K562 (cell line): ENCODE results near the gene RPL7L1.

Source experiments
- FOXK1 ChIP-seq: sonication (generic); formaldehyde crosslinking; IDR thresholded peaks from 2 replicates; pipeline ENCODE4 v1.8.0; 2022; ENCODE audit warnings: missing genetic modification reagents, mild to moderate bottlenecking, borderline replicate concordance
- SETDB1 ChIP-seq: IDR thresholded peaks from one replicate; pipeline ENCODE4 v1.6.1; 2012; ENCODE audit warnings: low read length, control low read depth, inconsistent platforms
- ZBTB33 ChIP-seq: sonication (generic); formaldehyde crosslinking; IDR thresholded peaks from 2 replicates; pipeline ENCODE4 v1.8.1; 2023; ENCODE audit warnings: mild to moderate bottlenecking, missing genetic modification reagents
- TF ChIP-seq, protein P1 (sequence below), 3 experiments: IDR thresholded peaks in 2 of 3; conservative IDR thresholded peaks in 1 of 3; 2 replicates each; pipeline ENCODE4 v1.5.1; 2011 to 2012; ENCODE audit warnings: low read length in 3 of 3, mild to moderate bottlenecking in 3 of 3, control low read depth in 2 of 3, improper control_type of control experiment in 1 of 3, inconsistent platforms in 1 of 3, low read depth in 1 of 3, mixed read lengths in 1 of 3, moderate library complexity in 1 of 3; ENCODE audit not compliant: insufficient read depth in 2 of 3
- TF ChIP-seq, protein P2 (sequence below): sonication (generic); formaldehyde crosslinking; IDR thresholded peaks from 2 replicates; pipeline ENCODE4 v1.8.0; 2022; ENCODE audit warnings: mild to moderate bottlenecking, missing genetic modification reagents, borderline replicate concordance

GRCh38 chr6:42860036-42860435 lies 19.4 kb upstream of the RPL7L1 start:
- no peak for TF ChIP-seq ZBTB33
- TF ChIP-seq, protein P1, sequence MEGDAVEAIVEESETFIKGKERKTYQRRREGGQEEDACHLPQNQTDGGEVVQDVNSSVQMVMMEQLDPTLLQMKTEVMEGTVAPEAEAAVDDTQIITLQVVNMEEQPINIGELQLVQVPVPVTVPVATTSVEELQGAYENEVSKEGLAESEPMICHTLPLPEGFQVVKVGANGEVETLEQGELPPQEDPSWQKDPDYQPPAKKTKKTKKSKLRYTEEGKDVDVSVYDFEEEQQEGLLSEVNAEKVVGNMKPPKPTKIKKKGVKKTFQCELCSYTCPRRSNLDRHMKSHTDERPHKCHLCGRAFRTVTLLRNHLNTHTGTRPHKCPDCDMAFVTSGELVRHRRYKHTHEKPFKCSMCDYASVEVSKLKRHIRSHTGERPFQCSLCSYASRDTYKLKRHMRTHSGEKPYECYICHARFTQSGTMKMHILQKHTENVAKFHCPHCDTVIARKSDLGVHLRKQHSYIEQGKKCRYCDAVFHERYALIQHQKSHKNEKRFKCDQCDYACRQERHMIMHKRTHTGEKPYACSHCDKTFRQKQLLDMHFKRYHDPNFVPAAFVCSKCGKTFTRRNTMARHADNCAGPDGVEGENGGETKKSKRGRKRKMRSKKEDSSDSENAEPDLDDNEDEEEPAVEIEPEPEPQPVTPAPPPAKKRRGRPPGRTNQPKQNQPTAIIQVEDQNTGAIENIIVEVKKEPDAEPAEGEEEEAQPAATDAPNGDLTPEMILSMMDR (IDR thresholded peaks at IDR 0.05 in 2 of 3, conservative IDR thresholded peaks at IDR 0.05 in 1 of 3; ENCODE audit: insufficient read depth in 2 of 3, low read depth in 1 of 3, low read length in 3 of 3) = no peak
- TF ChIP-seq, protein P2, sequence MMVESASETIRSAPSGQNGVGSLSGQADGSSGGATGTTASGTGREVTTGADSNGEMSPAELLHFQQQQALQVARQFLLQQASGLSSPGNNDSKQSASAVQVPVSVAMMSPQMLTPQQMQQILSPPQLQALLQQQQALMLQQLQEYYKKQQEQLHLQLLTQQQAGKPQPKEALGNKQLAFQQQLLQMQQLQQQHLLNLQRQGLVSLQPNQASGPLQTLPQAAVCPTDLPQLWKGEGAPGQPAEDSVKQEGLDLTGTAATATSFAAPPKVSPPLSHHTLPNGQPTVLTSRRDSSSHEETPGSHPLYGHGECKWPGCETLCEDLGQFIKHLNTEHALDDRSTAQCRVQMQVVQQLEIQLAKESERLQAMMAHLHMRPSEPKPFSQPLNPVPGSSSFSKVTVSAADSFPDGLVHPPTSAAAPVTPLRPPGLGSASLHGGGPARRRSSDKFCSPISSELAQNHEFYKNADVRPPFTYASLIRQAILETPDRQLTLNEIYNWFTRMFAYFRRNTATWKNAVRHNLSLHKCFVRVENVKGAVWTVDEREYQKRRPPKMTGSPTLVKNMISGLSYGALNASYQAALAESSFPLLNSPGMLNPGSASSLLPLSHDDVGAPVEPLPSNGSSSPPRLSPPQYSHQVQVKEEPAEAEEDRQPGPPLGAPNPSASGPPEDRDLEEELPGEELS (CRISPR knock-in tag) = no peak
- TF ChIP-seq FOXK1 (CRISPR knock-in tag) = no peak
- TF ChIP-seq SETDB1 = no peak
